Stromal cell of bone marrow (primary cell): ENCODE measurements around the gene OR51B4.
A peak's percentile ranks its signal among the peaks of the same experiment; 100 is the strongest.
"Not testable (repeated sequence)": the region's sequence is repeated elsewhere in the genome, so short reads cannot be mapped to it uniquely, and the experiment has no call there.

Experiments used
- DNase-seq: peaks from one replicate; pipeline ENCODE4 v3.0.0-alpha.2; 2012; ENCODE audit warnings: low read depth

Gene OR51B4

DNA sequence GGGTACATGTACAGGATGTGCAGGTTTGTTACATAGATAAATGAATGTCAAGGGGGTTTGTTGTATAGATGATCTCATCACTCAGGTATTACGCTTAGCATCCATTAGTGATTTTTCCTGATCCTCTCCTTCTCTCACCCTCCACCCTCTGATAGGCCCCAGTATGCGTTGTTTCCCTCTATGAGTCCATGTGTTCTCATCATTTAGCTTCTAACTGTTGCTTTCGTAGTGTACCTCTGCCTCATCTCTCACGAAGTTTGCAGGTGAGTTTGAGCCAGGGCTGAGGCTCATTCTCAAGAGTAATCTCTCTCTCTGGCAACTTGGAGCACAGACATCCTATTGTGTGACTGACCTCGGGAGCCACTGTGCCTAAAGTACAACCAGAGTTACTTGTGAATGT lies 27.4 kb downstream of the OR51B4 start:
- DNase-seq: no peak

- no peak for DNase-seq
Measured at GRCh38 chr11:5272395-5273017, 29.2 kb downstream of the OR51B4 start.

DNA sequence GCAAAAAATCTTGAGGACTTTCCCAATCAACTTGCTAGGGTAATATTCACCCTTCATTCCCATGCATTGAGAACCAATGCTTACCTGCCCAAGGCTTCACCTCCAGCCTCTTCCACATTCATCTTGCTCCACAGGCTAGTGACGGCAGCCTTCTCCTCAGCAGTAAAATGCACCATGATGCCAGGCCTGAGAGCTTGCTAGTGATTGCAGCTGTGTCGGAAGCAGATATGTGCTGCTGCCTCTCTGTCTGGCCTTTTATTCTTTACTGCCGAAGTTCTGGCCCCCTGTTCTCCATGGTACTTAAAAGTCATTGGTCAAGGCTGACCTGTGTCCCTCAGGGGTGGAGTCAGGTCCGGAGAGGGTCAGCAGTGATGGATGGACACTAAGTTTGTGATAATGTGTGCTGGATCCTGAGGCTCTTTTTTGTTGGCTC lies 32.0 kb downstream of the OR51B4 start, which contains the start of gene HBE1:
TSS of gene HBE1 (minus strand) at position 231 of the 433 bp plus-strand sequence. CDS start at position 176, 55 bp downstream.
- DNase-seq: no peak

- no peak for DNase-seq
Measured at GRCh38 chr11:5267033-5267563, 34.6 kb downstream of the OR51B4 start.

DNA sequence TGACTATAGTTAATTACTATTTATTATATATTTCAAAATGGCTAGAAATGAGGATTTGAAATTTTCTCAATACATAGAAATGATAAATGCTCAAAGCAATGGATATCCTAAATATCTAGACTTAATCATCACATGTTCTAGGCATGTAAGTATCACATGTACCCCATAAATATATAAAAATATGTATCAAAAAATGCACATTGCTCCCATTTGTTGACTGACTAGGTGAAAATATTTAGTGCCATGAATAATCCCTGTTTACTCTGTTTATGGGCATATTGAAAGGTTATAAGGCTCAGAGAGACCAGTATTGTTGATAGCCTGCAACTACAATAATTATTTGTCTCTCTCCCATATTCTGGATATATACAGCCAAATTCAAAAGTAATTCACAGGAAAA lies 35.1 kb downstream of the OR51B4 start:
- DNase-seq: no peak

DNA sequence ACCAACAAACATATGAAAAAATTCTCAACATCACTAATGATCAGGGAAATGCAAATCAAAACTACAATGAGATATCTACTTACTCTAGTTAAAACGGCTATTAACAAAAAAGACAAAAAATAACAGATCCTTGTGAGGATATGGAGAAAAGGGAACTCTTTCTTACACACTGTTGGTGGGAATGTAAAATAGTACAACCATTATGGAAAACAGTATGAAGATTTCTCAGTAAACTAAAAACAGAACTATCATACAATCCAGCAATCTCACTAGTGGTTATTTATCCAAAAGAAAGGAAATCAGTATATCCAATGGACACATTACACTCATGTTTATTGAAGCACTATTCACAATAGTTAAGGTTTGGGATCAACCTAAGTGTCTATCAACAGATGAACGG lies 35.9 kb downstream of the OR51B4 start:
- DNase-seq: no peak

- DNase-seq: no peak
Measured at GRCh38 chr11:5258543-5259262, 43.0 kb downstream of the OR51B4 start.

DNA sequence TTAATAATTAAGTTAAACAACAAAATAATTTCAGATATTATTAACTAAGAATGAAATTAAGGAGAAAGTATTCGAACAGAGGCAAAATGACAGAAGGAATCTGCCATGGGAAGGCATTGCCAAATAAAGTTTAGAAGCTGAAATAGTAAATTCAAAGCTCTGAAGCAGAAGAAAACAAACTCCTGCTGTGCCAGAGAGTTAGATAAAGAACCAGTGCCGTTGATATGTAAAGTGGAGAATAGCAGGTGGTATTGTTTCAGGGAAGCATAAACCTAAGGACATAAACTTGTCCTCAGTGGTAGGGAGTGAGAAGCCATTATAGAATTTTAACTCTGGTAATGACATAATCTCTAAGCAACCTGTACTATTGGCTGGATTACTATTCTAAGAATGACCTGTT lies 44.5 kb downstream of the OR51B4 start:
- DNase-seq: no peak

- peak; percentile 2 for DNase-seq
Measured at GRCh38 chr11:5254646-5255413, 46.9 kb downstream of the OR51B4 start, which contains the start of gene HBG2. Gene HBG2 (minus strand): TSS chr11:5254781. CDS start chr11:5254728, 53 bp downstream.

- DNase-seq: not testable (repeated sequence)
Measured at GRCh38 chr11:5254023-5254422, 47.7 kb downstream of the OR51B4 start.

GRCh38 chr11:5253440-5253839 lies 48.3 kb downstream of the OR51B4 start:
- not testable (repeated sequence) for DNase-seq

DNA sequence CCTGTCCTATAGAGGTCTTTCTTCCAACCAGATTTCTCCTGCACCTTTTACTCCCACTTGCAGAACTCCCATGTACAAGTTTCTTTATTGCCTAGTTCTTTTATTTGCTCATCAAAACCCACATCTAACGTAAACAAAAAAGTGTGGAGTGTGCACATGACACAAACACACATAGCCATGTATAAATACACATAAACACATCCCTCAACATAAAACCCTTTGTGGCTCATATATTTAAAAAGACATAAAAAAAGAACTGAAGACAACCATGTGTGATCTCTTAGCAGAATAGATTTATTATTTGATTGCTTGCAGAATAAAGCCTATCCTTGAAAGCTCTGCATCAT lies 48.9 kb downstream of the OR51B4 start:
- no peak for DNase-seq

GRCh38 chr11:5252192-5252918 lies 49.4 kb downstream of the OR51B4 start:
- no peak for DNase-seq

GRCh38 chr11:5251746-5252145 lies 50.0 kb downstream of the OR51B4 start:
- DNase-seq: no peak
